HK-2 (cell line): ENCODE results near the gene TNXB.
"Not testable (repeated sequence)": the region's sequence is repeated elsewhere in the genome, so short reads cannot be mapped to it uniquely, and the experiment has no call there.

Experiments
- DNase-seq: peaks from one replicate; pipeline ENCODE4 v3.0.0-alpha.2; 2018; ENCODE audit not compliant: unreplicated experiment

The TNXB gene

GRCh38 chr6:32112431-32112980 is 3.4 kb upstream of the TNXB start:
- DNase-seq: no peak

DNA sequence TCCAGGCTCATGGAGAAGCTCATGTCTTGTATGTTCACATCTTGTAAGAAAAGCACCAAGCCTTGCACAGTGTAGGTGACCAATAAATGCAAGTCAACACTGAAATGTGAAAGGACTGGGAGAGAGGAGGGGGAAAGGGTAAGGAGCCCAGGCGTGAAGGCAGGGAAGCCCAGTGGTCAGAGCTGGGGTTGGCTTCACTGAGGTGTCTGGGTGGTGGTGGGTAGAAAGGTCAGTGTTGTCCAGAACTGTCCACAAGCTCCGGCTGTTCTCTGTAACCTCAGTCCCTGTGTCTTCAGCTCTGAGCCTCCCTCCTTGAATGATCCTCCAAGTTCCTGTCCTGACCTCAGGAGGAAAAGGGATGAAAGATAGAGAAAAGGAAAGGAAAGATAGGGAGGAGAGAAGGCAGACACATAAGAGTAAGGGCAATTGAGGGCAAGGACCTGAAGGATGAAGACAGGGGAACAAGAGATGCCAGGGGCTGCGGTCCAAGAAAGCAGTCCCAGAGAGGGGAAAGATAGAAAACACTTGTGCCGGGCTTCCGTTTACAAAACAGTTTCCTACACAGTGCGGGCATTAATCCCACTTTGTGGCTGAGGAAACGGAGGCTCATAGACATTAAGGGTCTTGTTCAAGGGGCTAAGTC is 2.4 kb upstream of the TNXB start:
- no peak for DNase-seq

DNA sequence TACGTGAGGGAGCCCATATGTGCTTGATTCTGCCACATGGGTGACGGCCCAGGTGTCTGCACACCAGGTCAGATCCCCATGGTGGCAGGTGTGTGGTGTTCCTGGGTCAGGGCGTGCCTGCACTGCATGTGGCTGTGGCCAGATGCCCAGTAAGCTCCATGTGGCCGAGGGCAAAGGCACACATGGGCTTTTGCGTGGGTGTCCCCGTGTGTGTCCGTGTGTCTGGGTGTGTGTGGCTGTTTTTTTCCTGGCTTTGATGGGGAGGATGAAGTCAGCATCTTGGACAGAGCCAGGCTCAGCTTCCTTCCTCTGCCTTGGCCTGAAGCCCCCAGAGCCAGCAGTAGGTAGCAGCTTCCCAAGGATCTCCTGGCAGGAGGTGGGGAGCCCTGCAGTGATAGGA is 1.5 kb upstream of the TNXB start:
- no peak for DNase-seq

GRCh38 chr6:32109765-32110160 is 625 bp upstream of the TNXB start:
- DNase-seq: no peak

DNA sequence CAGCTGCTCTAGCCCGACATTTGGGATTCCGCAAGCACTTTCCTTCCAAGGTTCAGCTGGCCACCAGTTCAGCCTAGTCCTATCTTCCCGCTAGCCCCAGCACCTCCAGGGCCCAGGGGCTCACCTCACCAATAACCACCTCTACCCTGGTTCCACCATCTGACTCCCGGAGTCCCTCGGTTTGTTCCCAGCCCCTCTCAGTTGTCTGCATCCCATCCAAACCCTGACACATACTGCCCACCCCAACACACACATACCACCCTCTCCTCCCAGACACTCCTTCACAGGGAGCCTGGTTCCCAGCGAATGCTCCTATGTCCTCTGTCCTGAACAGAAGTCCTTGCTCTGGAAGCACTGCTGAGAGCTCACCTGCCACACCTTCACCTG is 418 bp downstream of the TNXB start:
- no peak for DNase-seq

GRCh38 chr6:32108094-32108627 is 977 bp downstream of the TNXB start:
- no peak for DNase-seq

GRCh38 chr6:32107406-32107805 is 1.7 kb downstream of the TNXB start:
- DNase-seq: no peak

DNA sequence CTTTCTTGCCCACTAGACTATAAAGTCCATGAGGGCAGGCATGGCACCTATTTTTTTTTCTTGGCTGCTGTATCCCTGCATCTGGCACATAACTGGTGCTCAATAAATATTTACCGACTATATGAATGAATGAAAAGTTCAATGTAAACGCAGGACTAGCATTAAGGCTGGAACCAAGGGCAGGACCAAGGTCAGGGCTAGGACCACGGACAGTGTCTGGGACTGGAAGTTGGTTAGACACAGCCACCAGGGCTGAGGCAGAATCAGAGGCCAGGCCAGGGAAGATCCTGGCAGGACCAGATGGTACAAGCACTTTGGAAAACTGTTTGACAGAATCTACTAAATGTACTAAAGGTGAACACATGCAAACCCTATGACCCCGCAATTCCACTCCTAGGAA is 3.7 kb downstream of the TNXB start:
- no peak for DNase-seq

GRCh38 chr6:32102255-32102654 is 6.9 kb downstream of the TNXB start:
- no peak for DNase-seq

DNA sequence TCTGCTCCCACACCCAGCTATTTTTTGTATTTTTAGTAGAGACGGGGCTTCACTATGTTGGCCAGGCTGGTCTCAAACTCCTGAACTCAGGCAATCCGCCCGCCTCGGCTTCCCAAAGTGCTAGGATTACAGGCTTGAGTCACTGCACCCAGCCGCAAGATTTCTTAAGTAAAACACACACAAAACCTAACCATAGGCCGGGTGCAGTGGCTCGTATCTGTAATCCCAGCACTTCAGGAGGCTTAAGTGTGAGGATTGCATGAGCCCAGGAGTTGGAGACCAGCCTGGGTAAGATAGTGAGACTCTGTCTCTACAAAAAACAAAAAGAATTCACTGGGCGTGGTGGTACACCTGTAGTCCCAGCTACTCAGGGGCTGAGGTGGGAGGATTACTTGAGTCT is 8.9 kb downstream of the TNXB start:
- DNase-seq: not testable (repeated sequence)

DNA sequence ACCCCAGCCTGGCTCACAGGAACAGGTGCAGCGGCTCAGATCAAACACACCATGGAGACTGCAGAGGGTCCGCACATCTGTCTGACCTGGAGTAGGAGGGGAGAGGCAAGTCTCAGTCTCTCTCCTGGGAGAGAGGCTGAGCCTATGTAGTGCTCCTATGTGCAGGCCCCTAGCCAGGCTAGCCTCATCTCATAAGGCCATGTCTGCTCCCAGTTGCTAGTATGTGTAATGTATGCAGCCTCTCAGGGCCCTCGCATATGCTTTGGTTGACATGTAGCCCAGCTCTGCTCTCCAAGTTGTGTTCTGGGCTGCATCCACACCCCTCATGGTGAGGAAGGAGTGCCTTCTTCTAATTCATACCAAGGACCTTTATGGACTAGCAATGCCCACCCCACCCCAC is 11.8 kb downstream of the TNXB start:
- no peak for DNase-seq

DNA sequence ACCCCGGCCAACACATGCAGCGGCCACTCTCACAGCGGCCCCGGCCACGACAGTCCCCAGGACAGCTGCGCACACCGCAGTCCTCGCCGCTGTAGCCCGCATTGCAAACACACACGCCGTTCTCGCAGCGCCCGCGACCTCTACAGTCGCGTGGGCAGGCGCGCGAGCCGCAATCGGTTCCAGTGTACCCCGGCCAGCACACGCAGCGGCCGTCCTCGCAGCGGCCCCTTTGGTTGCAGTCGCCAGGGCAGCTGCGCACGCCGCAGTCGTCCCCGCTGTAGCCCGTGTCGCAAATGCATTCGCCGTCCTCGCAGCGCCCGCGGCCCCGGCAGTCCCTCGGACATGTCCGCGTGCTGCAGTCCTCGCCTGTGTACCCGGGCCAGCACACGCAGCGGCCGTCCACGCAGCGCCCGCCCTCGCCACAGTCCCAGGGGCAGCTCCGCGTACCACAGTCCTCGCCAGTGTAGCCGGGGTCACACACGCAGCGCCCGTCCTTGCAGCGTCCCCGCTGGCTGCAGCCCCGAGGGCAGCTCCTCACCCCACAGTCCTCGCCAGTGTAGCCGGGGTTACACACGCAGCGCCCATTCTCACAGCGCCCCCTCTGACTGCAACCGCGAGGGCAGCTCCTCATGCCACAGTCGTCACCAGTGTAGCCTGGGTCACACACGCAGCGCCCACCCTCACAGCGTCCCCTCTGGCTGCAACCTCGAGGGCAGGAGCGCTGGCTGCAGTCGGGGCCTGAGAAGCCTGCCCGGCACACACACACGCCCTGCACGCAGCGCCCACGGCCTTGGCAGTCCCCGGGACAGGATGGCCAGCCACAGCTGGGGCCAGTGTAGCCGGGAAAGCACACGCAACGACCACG is 12.5 kb downstream of the TNXB start:
- DNase-seq: no peak

DNA sequence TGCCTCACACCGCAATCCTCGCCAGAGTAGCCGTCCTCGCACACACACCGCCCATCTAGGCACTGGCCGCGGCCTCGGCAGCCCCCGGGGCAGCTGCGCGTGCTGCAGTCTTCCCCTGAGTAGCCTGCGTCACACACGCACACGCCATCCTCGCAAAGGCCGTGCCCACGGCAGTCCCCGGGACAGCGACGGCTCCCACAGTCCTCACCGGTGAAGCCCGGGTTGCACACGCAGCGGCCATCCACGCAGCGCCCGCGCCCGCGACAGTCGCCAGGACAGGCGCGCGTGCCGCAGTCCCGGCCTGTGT is 13.1 kb downstream of the TNXB start:
- DNase-seq: no peak

DNA sequence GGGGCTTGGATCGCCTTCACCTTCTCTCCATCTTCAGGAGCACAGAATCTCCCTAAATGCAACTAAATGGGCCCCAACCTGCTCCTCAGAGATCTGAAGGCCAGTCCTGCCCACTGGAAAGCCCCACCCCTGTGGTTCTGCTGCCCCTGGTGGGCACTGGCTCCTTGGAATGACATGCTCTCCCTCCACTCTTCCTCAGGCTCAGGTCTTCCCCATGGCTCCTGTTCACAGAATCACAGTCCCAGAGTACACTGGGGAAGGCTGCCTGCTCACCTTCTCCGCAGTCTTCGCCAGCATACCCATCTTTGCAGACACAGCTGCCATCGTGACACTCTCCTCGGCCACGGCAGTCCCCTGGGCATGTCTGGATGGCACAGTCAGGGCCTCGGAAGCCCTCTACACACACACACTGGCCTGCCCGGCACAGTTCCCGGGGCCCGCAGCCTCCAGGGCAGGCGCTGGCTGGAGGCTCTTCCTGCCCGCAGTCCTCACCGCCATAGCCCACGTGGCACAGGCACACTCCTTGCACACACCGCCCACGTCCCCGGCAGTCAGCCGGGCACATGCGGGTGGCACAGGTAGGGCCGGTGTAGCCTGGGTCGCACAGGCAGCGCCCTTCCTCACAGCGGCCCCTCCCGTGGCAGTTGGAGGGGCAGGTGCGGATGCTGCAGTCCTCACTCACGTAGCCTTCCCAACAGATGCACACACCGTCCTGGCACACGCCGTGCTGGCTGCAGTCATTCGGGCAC is 13.6 kb downstream of the TNXB start:
- DNase-seq: no peak

GRCh38 chr6:32092760-32093497 is 16.2 kb downstream of the TNXB start:
- DNase-seq: no peak

GRCh38 chr6:32089082-32089828 is 19.9 kb downstream of the TNXB start:
- no peak for DNase-seq

GRCh38 chr6:32088487-32089049 is 20.6 kb downstream of the TNXB start:
- DNase-seq: no peak

DNA sequence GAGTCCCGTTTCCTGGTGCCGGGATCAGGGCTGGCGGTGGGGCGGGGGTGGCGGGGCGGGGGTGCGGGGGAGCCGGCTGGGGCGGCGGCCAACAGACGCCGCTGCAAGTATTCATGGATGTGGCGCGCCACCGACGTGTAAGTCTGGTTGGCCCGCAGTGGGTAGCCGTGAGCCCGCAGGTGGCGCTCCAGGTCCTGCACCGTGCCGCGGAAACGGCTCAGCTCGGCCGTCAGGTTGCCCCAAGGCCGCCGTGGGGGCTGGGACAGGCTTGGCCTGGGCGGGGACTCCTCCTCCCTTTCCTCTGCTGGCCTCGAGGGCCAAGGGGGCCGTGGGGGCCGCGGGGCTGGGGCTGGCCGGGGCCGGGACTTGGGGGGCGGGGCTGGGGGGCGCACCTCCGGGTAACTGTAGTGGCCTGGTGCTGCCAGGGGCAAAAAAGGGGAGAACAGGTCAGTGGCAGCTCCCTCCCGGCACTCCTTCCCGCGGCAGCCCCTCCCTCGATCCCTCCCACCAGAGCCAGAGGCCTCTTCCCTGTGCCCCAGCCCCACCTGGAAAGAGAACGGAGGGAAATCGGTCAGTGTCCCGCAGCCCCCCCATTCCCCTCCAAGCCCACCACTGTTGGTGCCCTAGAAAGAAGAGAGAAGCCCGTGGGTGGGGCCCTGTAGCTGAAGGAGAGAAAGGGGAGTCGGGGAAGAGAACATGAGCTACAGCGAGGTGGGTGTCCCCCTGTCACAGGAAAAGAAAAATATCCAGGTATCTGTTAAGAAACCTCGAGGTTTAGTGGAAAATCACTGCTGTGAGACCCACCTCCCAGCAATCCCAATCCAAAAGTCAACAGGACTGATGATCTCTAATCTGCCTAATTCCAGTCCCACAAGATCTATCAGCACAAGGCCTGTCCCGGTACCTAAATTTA is 21.3 kb downstream of the TNXB start:
- DNase-seq: peak; percentile 79
